Measurements from ENCODE around the gene NATD1.
"Not testable (repeated sequence)": the region's sequence is repeated elsewhere in the genome, so short reads cannot be mapped to it uniquely, and the experiment has no call there.

The NATD1 gene

DNA sequence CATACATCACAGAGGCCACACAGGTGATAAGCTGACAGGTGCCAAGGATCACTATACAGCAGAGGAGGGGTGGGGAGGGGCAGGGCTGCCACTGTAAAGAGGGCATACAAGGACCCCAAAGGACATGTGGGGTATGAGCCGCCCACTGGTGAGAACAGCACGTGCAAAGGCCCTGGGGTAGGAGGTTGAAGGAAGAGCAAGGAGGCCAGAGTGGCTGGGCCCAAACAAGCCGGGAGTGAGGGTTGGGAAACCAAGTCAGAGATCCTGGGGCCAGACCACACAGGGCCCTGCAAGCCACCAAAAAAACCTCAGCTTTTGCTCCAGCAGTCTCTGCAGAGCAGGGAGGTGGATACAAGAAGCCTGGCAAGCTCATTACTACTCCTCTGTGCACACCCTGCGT, 6.5 kb downstream of the NATD1 start:
- DNase-seq (ENCODE audit: low spot score): no peak

DNA sequence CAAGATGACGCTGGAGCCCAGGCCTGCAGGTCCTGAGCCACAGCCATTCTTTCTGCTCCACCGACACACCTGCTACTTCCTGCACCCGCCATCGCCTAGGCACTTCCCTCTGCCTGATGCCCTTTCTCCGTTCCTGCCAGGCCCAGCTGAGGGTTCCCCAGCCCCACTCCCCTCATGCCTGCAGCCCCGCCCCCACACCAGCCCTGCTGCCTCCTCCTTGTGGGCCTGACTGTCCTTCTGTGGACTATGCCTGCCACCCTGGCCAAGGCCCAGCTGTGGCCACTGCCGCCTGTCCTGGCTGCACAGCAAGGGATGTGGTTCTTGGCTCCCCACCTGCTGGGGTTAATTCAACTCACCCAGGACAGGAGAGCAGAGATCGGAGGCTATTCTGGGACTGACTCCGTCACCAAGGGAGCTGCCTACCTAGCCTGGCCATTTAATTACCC, 7.5 kb downstream of the NATD1 start:
- no peak for DNase-seq (ENCODE audit: low spot score)

DNA sequence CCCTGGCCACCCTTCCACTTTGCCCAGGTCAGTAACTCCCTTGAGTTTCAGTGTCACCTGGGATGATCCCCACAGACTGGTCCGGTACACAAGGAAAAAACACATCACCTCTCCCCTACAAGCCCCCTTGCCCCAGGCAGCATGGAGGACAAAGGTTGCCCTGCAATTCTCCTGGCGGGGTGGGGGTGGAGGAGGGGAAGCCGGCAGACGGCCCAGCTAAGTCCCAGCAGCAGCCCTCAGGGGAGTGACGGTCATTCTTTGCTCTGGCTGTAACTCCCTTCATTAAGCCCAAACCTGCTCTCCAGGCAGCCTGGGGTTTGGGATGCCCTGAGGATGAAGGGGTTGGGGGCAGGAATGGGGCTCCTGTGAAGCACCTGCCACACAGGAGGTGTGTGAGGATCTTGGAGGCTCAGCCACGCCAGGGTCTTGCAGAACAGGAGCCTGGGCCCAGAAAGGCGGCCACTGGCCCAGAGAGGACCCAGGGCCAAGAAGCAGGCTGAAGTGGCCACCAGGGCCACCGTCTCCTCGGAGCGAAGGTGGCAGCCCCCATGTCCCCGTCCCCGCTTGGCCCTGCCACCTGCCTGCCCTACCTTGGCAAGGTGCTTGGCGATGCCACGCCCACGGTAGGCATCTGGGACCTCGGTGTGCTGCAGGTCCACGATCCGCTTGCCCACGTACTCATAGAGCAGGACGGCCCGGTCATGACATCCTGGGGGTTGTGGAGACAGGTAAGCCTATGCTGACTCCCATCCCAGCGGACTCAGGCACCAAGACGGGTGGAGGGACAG, 9.5 kb downstream of the NATD1 start:
- no peak for DNase-seq (ENCODE audit: low spot score)

DNA sequence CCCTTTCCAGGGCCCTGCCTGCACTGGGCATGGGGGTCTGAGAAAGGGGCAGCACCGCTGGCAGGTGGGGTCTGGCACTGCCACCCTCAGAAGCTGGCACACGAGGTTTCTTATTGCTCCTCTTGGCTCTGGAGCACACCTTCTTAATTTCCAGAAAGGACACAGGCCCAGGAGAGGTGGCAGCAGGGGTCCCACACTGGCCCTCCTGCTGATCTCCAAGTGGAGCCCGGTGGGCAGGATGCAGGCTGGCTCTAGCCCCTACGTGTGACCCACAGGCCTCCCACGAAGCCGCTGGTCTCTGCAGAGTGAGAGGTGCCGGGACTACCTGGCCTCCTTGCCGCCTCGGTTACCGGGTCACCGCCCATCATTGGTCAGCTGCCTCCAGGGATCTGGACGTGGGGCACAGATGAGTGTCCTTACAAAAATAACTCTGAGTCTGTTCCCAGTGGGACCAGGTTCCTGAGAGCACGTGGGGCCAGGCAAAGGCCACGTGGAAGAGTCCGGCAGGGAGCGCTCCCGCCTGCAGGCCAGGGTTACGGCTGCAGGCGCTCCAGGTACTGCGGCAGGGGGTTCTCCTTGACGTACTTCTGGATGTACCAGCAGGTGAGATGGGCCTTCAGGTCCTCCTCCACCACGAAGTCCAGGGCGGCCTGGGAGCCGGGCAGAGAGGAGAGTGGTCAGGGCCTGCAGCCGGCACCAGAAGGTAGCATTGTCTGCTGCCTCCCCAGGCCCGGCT, 10.3 kb downstream of the NATD1 start:
- DNase-seq (ENCODE audit: low spot score): no peak

DNA sequence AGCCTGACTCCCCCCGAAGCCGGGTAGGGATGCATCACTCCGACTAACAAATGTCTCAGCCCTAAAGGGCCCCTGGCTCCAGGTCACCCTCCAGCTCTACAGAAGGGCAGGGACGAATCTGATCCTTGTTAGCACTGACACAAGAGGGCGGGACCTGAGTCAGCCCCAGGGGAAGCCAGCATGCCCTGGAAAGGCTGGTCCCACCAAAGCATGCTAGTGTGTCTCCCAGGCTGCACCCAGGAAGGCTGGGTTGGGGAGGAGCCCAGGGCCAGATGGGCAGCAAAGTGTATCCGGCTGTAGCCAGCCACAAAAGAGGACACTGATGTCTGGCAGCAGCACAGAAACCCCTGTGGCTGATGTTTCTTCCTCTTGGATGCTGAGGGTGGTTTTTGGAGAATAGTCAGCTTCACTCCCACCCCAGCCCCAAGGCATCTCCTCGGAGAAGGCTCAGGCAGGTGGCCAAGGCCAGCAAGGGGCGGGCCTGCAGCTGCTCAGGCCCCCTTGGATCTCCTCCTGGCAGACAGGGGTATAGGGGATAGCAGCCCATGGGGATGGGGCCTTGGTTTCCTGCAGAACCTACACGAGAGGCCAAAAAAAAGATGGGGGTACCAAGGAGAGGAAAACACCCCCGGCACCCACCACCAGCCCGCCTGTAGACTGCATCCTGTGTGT, 11.0 kb downstream of the NATD1 start:
- no peak for DNase-seq (ENCODE audit: low spot score)

DNA sequence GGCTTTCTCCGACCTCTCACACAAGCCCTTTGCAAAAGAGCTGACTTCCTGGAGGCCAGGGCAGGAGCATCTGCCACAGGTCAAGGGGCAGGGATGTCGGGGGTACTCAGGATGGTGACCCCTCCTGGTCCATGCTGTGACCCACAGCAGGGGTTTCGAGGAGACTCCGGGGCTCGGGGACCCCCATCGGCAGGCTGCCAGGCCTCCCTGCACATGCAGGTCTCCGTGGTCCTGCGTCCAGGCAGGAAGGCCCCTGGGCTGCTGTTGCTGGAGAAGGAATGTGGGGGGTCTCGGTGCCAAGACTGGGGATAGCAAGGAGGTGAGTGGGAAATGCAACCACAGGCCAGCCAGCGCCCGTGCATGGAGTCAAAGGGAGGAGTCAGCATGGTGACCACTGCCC, 11.6 kb downstream of the NATD1 start:
- no peak for DNase-seq (ENCODE audit: low spot score)

DNA sequence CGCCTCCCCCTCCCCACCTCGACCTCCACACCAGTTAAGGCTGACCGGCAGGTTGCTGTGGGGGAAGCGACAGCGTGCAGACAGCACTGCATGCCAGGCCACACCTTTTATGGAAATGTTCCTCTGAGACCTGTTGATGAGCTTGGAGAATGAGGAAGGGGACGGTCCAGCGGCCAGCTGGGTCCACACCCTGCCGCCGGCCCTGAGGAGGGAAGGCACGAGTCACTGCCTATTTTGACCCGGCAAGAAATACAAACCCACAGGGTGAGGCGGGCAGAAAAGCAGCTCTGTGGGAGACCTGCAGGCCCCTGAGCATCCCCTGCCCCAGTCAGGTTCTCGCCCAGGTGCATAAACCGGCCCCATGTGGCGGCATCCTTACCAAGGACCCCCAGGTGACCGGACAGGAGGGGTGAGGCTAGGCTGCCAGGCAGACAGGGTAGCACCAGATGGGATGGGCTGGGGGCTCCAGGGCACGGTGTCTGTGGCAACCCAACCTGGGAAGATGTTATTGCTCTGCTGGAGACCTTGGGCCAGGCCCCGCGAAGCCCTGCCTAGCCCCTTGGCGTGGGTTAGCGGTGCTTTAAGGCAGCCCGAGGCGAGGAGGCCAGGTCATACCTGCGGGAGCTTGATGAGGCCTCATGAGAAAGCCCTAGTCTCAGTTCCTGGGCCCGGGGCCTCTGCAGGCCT, 12.7 kb downstream of the NATD1 start:
- DNase-seq (ENCODE audit: low spot score): no peak

DNA sequence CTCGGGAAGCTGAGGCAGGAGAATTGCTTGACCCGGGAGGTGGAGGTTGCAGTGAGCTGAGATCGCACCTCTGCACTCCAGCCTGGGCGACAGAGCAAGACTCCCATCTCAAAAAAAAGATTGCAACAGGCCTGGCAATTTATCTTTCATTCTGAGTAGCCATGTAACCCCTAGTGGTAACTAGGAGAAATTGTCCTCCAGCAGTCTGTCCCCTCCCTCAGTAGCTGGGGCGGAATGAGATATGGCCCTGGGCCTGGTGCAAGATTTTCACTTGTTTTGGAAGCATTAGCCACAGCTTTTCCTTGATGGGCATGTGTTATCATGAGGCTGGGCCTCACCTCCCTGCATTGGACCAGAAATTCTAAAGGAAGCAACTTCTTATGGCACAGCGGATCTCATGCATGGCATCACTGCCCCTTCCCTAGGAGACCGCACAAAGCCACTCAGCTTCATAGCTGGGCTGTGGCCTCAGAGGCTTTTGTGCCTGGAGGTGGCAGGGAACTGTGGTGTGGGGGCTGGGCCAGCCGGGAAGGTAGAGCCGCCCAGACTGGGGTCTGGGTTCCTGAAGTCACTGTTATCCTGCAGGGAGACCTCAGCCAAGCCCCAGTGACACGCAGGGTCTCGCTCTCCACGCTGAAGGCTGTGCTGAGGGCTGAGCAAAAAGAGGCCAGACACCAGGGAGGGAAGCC, 13.4 kb downstream of the NATD1 start:
- DNase-seq (ENCODE audit: low spot score): no peak

DNA sequence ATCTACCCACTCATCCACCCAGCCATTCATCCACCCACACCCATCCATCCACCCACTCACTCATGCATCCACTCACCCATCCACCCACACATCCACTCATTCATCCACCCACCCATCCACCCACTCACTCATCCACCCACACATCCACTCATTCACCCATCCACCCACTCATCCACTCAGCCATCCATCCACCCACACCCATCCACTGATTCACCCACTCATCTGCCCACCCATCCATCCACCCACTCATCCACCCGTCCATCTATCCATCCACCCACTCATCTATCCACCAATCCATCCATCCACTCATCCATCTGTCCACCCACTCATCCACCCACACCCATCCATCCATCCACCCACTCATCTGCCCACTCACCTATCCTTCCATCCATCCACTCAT, 17.3 kb downstream of the NATD1 start:
- DNase-seq (ENCODE audit: low spot score): no peak

DNA sequence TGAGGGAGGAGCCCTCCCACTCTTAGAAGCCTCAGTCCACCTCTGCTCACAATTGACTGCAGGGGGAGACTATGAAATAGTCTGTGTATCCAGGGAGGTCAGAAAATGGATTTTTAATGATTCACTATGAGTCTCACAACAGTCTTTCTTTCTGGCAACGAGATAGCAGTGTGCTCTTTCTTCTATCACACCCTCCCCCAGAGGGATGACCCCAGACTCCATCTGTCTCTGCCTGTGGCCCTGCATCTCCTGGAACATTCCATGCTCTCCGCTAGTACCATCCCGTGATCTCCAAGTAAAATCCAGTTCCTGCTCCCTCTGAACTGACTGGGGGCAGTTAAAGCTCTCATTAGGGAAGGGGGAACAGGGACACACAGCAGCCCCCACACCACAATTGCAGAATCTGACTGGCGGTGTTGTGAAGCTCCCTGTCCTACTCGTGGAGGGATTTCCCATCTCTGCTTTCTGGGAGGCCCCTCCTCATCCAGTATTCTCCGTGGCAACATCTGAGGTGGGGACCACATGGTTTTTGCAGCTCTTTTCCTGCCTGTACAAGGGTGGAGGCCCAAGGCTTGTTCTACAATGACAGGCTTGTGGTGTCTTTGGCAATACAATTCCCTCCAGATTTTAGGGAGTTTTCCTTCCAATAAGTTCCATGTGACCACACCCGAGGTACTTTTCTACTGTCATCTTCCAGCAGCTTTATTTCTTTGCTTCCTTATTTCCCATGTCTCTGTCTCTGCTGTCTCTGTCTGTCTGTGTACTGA, 19.4 kb downstream of the NATD1 start:
- DNase-seq (ENCODE audit: low spot score): no peak

DNA sequence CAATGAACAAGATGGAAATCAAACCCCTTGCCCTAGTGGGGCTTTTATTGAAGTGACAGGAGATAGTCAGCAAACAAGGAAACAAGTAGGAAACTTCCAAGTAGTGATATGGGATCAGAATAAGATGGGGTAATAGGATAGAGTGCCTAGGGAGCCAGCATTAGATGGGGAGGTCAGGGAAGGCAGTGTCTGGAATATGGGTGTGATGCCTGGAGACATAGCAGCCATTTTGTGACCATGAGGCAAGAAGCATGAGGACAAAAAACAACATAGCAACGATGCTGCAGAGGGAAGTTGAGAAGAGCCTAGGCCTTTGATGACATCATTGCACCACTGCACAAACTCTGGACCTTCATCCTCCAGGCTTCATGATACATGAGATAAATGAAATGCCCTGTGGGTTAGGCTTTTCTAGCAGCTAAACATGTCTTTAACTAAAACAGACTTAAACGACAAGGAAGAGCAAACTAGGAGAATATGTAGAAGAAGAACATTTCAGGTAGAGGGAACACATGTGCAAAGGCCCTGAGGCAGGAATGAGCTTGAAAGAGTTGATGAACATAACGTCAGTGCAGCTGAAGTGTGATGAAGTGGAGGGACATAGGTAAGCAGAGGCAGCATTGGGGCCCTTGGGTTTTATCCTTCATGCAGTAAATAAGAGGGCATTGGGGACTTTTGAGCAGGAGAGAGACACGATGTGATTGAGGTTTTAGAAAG, 21.0 kb downstream of the NATD1 start:
- no peak for DNase-seq (ENCODE audit: low spot score)

DNA sequence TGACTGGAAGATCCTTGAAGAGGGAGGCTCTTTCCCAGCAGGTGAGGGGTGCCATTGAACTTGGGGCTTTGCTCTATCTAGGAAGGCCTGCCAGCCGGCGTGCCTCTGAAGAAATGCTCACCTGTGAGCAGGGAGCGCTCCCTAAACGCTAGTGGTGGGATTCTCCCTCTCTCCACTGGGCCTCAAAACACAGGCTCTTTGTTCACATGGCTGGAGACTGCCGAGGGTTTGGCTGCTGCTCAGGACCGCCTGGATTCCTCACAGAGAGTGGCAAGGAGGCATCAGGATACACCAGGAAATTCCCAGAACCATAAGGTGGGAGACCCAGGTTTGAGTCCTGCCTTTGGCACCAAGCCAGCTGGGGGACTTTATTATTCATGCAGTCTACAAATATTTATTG, 21.7 kb downstream of the NATD1 start:
- DNase-seq (ENCODE audit: low spot score): no peak

DNA sequence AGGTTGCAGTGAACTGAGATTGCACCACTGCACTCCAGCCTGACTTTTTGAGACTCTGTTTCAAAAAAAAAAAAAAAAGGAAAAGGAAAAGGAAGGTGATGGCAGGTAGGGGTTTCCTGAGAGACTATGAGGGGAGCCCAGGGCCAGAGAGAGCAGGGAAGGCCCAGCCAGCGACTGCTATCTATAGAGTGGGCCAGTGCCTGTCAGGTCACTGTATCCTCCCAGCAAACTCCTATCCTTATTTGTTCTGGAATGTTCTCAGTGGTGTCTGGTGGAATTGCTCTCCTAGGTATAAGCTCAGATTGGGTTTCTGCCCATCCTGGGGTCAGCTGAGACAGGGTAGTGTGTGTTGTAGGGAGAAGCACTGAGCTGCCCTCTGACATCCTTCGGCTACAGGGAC, 24.4 kb downstream of the NATD1 start:
- DNase-seq (ENCODE audit: low spot score): no peak

DNA sequence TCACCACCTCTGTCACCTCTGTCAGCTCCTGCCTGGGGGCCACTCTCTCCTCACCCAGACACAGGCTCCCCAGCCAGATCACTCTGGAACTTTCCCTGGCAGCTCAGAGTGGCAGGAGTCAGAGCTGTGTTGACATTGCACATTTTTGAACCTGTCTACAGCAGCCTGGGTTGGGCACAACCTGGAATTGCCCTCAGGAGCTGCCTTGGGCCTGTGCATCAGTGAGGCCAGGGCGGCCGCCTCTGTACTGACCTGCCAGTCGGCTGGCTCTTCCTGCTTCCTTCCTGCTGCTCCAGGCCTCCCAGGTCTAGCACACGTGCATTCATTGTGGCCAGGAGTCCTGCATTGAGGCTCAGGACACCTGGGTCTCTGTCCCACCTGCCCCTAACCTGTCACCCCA, 25.1 kb downstream of the NATD1 start:
- no peak for DNase-seq (ENCODE audit: low spot score)

DNA sequence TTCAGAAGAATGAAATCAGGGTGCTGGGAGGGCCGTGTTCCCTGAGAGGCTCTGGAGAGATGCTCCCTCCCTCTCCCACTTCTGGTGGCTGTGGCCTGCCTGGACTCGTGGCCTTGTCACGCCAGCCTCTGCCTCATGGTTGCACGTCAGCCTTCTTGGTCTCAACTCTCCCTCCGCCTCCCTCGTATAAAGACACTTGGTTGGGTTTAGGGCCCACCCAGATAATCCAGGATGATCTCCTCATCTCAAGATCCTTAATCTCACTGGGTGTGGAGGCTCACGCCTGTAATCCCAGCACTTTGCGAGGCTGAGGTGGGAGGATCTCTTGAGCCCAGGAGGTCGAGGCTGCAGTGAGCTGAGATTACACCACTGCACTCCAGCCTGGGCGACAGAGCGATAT, 25.9 kb downstream of the NATD1 start:
- not testable (repeated sequence) for DNase-seq (ENCODE audit: low spot score)

DNA sequence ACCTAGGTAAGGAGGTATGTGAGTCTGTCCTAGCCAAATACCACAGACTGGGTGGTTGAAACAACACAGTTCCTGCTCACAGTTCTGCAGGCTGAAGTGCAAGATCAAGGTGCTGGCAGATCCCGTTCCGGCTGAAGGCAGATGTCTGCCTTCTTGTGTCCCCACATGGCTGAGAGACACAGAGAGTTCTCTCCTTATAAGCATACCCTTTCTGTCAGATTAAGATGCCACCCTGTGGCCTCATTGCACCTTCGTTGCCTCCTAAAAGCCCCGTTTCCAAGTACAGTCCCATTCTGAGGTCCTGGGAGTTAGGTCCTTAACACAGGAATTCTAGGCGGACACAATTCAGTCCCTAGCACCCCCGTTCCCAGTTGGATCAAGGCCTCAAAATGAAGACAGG, 30.1 kb downstream of the NATD1 start:
- DNase-seq (ENCODE audit: low spot score): no peak

DNA sequence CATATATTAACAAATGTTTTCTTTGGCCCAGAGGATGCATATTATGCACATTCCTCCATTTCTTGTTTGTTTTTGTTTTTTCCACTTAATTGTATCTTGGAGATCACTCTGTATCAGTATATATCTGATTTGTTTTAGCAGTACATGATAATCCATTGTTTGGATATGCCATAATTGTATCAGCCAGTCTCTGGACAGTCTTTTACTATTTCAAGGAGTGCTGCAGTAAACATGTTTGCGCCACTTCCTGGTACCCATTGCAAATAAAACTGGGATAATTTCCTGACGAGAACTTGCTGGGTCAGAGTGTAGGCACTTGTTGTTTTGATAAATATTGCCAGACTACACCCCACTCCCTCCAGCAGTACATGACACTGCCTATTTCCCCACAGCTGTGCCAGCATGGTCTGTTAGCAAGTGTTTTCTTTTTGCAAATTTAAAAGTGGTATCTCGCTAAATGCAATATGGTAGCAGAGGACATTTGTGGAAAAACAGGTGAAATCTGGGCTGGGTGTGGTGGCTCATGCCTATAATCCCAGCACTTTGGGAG, 34.3 kb downstream of the NATD1 start:
- no peak for DNase-seq (ENCODE audit: low spot score)

DNA sequence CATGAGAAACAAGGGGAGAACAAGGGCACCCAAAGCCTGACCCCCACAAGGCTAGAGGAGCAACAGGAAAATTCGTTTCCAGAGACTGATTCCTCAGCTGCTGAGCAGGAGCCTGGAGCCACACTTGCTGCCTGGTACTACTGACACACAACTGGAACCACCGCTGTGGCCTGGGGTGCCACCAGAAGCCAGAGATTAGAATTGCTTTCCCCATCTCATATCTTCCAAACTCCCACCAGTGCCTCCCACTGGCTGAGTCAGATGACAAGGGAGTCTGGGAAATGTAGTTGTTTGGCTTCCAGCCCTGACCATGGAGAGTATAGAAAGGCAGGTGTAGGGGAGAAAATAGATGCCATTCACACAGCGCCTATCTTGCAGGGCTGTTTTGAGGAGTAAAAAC, 35.1 kb downstream of the NATD1 start:
- no peak for DNase-seq (ENCODE audit: low spot score)

DNA sequence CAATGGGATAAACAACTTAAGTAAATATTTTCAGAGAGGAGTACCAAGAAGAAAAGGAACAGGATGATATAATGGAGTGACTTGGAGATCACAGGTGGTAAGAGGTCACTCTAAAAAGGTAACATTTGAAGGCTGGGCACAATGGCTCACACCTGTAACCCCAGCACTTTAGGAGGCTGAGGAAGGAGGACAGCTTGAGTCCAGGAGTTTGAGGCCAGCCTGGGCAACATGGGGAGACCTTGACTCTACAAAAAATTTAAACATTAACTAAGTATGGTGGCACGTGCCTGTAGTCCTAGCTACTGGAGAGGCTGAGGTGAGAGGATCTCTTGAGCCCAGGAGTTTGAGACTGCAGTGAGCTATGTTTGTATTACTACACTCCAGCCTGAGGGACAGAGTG, 35.9 kb downstream of the NATD1 start:
- DNase-seq (ENCODE audit: low spot score): no peak

DNA sequence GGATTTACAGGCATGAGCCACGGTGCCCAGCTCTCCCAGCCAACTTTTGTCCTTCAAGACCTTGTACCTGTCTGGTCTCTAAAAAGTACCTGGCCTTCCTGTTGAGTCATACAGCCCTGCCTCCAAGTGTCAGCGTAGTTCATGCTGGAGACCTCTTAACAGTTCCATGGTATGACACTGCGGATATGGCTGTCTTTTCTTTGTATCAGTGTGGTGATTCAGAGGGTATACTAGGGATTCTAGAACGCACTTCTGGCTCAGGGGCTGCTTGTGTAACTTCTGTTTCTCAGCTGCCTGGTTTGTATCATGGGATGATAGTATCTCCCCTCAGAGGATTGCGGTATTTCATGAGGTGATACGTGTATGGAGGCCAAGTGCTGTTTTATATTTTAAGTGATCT, 37.3 kb downstream of the NATD1 start:
- DNase-seq (ENCODE audit: low spot score): no peak

Data from Ammon's horn (tissue), 1 donor.